Right renal pelvis (tissue), 4 donors: Measurements from ENCODE around the gene TMEM147. TPM values are rescaled to one million over a fixed set of nuclear protein-coding genes. Genes with fewer than 3 reads are reported as not detected.

Experiments
- DNase-seq, 4 donors: peaks; one replicate each; pipeline ENCODE4 v3.0.0-alpha.2; 2013; ENCODE audit warnings: low read depth in 4 of 4, low spot score in 3 of 4, missing footprints in 1 of 4
- polyA plus RNA-seq, 4 donors: library from polyadenylated mRNA; unstranded; fragments of 120-200 nt; gene quantifications; one replicate each; pipeline ENCODE4 v1.2.1, GENCODE V29; 2013; ENCODE audit not compliant: insufficient read length in 4 of 4

The TMEM147 gene
- polyA plus RNA-seq, result 100 to 1,000 TPM in 1 of 4 donors, 10 to 100 TPM in 3; 87.8 to 113 (median 90.9) TPM

- peak; percentile 76 to 84 (median 81) for DNase-seq
Measured at GRCh38 chr19:35545001-35545854, at the start of gene TMEM147. TSS of gene TMEM147 (plus strand) at chr19:35545626. CDS start at chr19:35545740, 114 bp downstream.

DNA sequence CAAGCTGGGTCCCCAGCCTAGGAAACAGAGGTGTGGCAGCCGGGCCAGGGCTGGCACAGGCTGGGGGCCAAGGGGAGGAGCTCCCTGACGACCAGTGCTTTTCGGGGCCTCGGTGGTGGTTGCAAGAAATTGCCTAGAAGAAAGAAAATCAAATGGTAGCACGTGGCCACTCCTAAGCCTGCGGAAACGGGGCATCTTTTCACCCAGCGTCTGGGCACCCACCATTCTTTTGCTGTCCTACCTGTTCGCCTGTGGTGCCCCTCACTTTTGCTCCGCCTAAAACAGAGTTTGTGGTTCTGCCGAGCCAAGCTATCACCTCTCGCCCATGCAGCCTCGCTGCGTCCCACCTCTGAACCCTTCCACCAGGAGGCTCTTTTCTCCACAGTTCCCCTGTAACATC is 48.0 kb upstream of the TMEM147 start:
- no peak for DNase-seq

DNA sequence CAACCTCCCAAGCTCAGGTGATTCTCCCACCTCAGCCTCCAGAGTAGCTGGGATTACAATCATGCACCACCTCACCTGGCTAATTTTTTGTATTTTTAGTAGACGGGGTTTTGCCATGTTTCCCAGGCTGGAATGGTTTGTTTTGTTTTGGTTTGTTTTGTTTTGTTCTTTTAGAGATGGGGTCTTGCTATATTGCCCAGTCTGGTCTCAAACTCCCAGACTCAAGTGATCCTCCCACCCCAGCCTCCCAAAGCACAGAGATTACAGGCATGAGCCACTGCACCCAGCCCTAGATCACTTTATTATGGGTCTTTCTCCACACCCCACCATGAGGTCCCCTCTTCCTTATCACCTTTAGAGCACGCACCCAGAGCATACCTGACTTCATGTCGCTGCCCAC is 47.2 kb upstream of the TMEM147 start:
- DNase-seq, result no peak

DNA sequence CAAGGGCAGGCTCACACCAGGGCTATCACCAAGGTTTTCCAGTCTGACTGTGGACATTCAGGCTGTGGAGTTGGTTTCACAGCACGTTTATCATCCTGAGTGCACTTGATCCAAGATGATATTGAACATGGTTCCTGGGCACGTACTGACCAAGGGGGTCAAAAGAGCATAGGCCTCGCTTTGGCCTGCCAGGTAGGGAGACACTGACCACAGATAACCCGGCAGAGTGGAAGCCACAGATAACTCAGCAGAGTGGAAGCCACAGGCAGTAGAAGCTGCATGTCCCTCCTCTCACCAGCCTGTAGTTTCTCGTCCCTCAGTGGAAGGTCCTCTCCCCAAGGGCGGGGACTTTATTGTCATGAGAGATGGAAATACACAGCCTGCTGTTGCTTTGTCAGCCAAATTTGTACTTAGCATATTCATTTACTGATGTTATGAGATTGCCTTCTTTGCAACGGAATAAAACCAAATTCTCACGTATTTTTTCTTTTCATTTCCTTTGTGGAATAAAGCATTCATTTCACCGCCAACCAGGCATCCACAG is 46.4 kb upstream of the TMEM147 start:
- DNase-seq, result no peak

DNA sequence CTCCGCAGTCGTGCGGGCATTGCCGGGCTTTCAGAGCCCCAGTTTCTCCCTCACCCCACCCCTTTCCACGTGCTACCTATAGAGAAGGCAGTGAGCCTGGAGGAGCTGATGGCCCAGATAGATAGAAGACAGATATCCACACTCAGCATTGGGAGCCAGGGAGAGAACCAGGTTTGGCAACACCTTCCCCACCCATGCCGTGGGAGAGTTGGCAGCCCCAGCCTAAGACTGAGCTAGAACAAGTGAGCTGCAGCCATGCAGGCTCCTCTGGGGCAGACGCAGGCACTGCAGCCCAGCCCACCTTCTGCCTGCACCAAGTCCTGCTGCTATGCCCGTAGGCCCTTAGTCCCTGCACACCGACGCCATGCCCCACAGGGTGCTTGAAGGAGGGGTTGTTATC is 44.8 kb upstream of the TMEM147 start:
- DNase-seq, result no peak

DNA sequence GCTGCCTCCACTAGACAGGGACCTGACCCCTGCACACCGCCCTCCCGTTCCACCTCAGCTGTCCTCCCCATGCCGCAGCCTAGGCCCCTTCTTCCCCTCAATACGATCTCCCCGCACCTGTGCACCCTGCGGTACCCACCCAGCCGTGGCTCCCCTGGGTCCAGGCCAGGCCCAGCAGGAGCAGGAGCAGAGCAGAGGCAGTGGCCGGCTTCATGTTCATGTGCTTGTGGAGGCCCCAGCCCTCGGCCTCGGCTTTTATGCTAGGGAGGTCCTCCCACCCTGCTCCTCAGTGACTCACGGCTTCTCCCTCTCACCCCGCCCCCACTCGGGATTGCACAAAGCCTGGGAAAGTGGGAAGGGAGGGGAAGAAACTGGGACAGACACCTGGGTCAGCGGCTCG is 43.7 kb upstream of the TMEM147 start:
- no peak for DNase-seq

- DNase-seq, result no peak
Measured at GRCh38 chr19:35502751-35503150, 42.7 kb upstream of the TMEM147 start.

GRCh38 chr19:35506011-35506410 is 39.4 kb upstream of the TMEM147 start:
- no peak for DNase-seq

GRCh38 chr19:35507561-35507960 is 37.9 kb upstream of the TMEM147 start:
- no peak for DNase-seq

GRCh38 chr19:35508129-35508528 is 37.3 kb upstream of the TMEM147 start:
- DNase-seq, result no peak

- DNase-seq, result peak in 1 of 4 donors; percentile 12
Measured at GRCh38 chr19:35509018-35509652, 36.3 kb upstream of the TMEM147 start.

- DNase-seq, result peak; percentile 75 to 84 (median 82)
Measured at GRCh38 chr19:35509861-35510625, 35.4 kb upstream of the TMEM147 start.

- no peak for DNase-seq
Measured at GRCh38 chr19:35510626-35510964, 34.8 kb upstream of the TMEM147 start.

DNA sequence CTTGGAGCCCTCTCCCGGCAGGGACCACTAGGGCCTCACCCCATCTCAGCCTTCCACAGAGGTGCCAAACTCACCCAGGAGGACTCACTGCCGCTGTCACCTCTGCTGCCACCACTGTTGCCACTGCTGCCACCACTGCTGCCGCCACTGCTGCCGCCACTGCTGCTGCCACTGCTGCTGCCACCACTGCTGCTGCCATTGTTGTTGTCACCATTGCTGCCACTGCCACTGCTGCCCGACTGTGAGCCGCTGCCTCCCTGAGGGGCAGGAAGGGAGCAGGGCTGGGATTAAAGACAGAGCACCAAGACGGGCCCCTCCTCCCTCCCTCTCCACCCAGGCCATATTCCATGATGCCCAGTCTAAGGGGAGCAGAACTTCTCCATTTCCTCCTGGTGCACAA is 34.1 kb upstream of the TMEM147 start:
- DNase-seq, result no peak

DNA sequence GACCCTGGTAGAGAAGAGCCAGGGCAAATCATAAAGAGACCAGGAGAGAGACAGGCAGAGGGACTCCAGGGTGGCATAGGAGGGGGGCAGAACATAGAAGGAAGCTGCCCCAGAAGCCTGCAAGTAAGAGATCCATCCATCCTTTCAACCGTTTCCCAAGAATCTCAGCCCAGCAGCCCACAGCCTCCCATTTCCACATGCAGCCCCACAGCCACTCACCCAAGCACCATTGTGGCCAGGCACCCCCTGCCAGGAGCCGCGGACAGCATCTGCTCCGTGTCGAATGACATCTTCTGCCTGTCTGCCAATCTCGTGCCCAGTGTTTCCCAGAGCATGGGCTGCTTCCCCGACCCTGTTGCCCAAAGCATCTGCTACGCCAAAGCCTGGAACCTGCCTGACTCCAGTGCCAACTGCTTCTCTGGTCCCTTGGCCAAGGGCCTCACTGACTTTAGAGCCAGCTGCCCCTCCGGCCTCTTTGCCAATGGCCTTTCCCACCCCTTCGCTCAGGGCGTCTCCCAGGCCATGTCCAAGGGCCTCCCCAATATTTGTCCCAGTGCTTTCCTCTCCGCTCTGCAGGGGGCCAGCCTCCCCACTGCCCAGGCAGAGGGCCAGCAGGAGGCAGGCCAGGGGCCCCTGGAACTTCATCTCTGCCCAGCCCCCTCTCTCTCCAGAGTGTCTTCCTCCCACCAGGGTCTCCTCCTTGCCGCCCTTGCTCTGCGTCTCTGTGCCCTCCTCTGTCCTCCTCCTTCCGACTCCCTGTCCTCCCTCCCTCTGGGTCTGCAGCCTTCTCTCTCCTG is 32.4 kb upstream of the TMEM147 start:
- DNase-seq, result no peak

DNA sequence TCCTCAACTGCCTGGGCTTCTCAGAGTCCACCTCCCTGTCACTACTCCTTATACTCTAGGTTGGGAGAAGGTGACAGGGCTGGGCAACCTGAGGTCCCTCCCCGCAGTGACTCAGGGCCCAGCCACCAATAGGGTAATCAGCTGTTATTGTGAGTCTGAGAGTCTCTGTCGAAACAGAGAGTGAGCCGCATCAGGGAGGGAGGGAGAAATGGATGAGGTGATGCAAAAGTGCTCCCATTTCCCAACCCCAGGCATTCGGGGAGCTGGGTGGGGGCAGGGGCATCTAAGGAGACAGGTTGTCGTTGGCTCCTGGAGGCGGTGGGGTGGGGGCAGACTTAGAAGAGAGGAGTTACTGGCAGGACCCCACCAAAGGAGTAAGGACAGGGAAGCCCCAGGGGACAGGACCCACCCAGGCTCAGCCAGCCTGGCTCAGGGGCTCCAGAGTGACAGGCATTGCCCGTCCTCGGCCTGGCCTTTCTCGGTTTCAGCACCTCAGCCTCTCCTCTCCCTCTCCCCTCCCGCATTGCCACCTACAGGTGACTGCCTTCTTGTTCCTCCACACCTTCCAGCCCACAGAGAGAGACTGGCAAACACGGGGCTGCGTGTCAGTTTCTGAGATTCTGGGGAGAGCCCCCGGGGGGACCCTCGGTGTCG is 31.7 kb upstream of the TMEM147 start, which contains the start of gene DMKN:
TSS of gene DMKN (minus strand) at position 22 of the 654 bp plus-strand sequence. CDS start 174 bp downstream, outside the sequence.
- DNase-seq, result no peak

DNA sequence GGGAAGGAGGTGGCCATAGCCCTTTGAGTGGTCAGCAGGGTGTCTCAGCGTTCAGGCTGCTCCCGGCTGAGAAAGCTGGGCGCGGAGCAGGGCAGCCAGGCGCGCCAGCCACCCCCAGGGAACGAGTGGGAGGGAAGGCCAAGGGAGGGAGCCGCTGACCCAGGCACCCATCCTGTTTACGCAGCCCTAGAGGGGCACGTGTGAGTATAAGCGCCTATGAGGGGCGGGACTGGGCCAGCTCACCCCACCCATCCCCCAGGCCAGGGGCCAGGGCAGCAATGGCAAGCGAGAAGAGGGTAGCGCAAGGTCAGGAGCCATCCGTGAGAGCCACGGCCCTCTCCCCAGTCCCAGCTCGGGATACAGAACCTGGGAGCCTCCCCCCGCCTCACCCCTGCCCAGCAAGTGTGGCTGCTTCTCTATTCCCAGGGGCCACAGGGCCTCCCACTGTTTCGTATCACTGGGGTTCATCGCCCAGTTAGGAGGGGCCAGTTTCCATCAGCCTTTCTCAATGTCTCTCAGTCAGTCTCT is 31.1 kb upstream of the TMEM147 start:
- DNase-seq, result no peak

GRCh38 chr19:35516310-35516709 is 29.1 kb upstream of the TMEM147 start:
- no peak for DNase-seq

DNA sequence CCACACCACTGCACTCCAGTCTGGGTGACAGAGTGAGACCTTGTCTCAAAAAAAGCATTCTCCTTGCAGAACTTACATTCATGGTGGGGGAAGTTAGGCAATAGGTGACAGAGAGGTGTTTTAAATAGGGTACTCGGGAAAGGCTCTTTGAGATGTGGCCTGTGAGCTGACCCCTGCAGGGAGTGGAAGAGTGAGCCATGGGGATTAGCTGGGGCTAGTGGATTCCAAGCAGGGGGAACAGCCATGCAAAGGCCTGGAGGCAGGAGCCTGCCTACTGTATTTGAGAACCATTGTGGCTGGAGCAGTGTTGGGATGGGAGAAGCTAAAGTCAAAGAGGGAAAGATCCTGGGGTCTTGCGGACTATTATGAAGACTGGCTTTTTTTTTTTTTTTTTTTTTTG is 28.1 kb upstream of the TMEM147 start:
- no peak for DNase-seq
